K562 (cell line): Measurements from ENCODE around the gene CDSN. TPM values are rescaled to one million over a fixed set of nuclear protein-coding genes. Genes with fewer than 3 reads are reported as not detected.

Experiments used
- KAT8 ChIP-seq: fragments of 450-650 bp; IDR thresholded peaks from 2 replicates; pipeline ENCODE4 v1.6.1; 2016; ENCODE audit warnings: low read depth, mild to moderate bottlenecking
- MNT ChIP-seq, 2 experiments: fragments of 450-650 bp; conservative IDR thresholded peaks; 2 replicates each; pipeline ENCODE4 v1.6.1; 2017; ENCODE audit warnings: mild to moderate bottlenecking in 2 of 2, moderate library complexity in 2 of 2
- PRMT5 ChIP-seq: sonication (generic); formaldehyde crosslinking; IDR thresholded peaks from 2 replicates; pipeline ENCODE4 v1.5.0; 2020; ENCODE audit warnings: missing genetic modification reagents
- RREB1 ChIP-seq: fragments of 250-450 bp; sonication (Bioruptor Pico); IDR thresholded peaks from 2 replicates; pipeline ENCODE4 v1.4.0; 2020
- STAT5A ChIP-seq: IDR thresholded peaks from 2 replicates; pipeline ENCODE4 v1.6.1; 2012; ENCODE audit warnings: low read length, inconsistent platforms, borderline replicate concordance
- TRIM25 ChIP-seq: fragments of 450-650 bp; IDR thresholded peaks from 2 replicates; pipeline ENCODE4 v1.7.0; 2016; ENCODE audit warnings: borderline replicate concordance
- TSHZ1 ChIP-seq: fragments of 250-450 bp; sonication (Bioruptor Pico); IDR thresholded peaks from 2 replicates; pipeline ENCODE4 v1.4.0; 2020; ENCODE audit warnings: mild to moderate bottlenecking, moderate library complexity
- U2AF2 ChIP-seq: fragments of 200-400 bp; formaldehyde crosslinking; optimal IDR thresholded peaks from 2 replicates; pipeline ENCODE3; 2017; ENCODE audit warnings: low read depth, mild to moderate bottlenecking, low read length
- ZNF133 ChIP-seq: fragments of 250-450 bp; sonication (Bioruptor Pico); IDR thresholded peaks from 2 replicates; pipeline ENCODE4 v1.4.0; 2020; ENCODE audit warnings: mild to moderate bottlenecking
- polyA plus RNA-seq, 8 experiments: library from polyadenylated mRNA; depleted of rRNA in 4 of 8; stranded (reverse) in 5 of 8; unstranded in 3 of 8; fragments of >200 nt; fragmentation: Nextera tagmentation in 2 of 8; fragmentation: Illumina TruSeq in 1 of 8; extraction: Ambion mirVana in 2 of 8; extraction: Trizol in 1 of 8; gene quantifications; 2 replicates each; pipeline versions ENCODE4 v1.2.1 to v1.2.3, GENCODE V29; 2011 to 2014; ENCODE audit warnings: inconsistent platforms in 1 of 8, missing spikeins in 1 of 8
- total RNA-seq, 7 experiments: library from RNA; depleted of rRNA in 6 of 7; stranded (reverse); fragments of >200 nt in 6 of 7; fragmentation: Illumina TruSeq in 2 of 7; extraction: Trizol in 2 of 7; gene quantifications; 2 replicates each; pipeline versions ENCODE4 v1.2.1 to v1.2.3, GENCODE V29; 2011 to 2021; ENCODE audit warnings: low replicate concordance in 1 of 7

The CDSN gene
- total and polyA plus RNA-seq, 9 of the 15 experiments (the other 6 are each of a cell fraction or from before 2014, with no cell fraction given): not detected

- no peak for TF ChIP-seq TRIM25
- TF ChIP-seq ZNF133: 0 out of 2 replicates have a peak, but pooled peaks have one; percentile 23
- no peak for TF ChIP-seq U2AF2
- no peak for TF ChIP-seq MNT (conservative IDR thresholded peaks at IDR 0.05)
- TF ChIP-seq KAT8: no peak
- no peak for TF ChIP-seq PRMT5
- no peak for TF ChIP-seq TSHZ1 (CRISPR knock-in tag)
- TF ChIP-seq RREB1 (CRISPR knock-in tag): no peak
- TF ChIP-seq STAT5A: no peak
Observed at GRCh38 chr6:31169123-31169857, 49.0 kb upstream of the CDSN start (continued).
